HepG2 (cell line): ENCODE measurements around the gene MRPL27. TPM values are rescaled to one million over a fixed set of nuclear protein-coding genes. Genes with fewer than 3 reads are reported as not detected.
A peak's percentile ranks its signal among the peaks of the same experiment; 100 is the strongest.

Experiments
- AKNA ChIP-seq: sonication (generic); formaldehyde crosslinking; IDR thresholded peaks from 2 replicates; pipeline ENCODE4 v1.4.0; 2020; ENCODE audit warnings: missing genetic modification reagents, borderline replicate concordance
- ATAD3A ChIP-seq: sonication (generic); formaldehyde crosslinking; IDR thresholded peaks from 2 replicates; pipeline ENCODE4 v1.4.0; 2020; ENCODE audit warnings: missing genetic modification reagents
- CBX1 ChIP-seq: IDR thresholded peaks from one replicate; pipeline ENCODE4 v1.6.1; 2016; ENCODE audit warnings: antibody characterized with exemption, low read depth
- FOXK2 ChIP-seq: fragments of 450-650 bp; IDR thresholded peaks from 2 replicates; pipeline ENCODE4 v1.6.1; 2016
- HCFC1 ChIP-seq: fragments of 150-350 bp; IDR thresholded peaks from 2 replicates; pipeline ENCODE4 v1.6.1; 2014; ENCODE audit warnings: low read depth, low read length
- HNRNPLL ChIP-seq: fragments of 200-400 bp; formaldehyde crosslinking; IDR thresholded peaks from 2 replicates; pipeline ENCODE4 v1.6.1; 2017; ENCODE audit warnings: mild to moderate bottlenecking, low read depth, low read length; ENCODE audit not compliant: poor library complexity, severe bottlenecking
- HOXA3 ChIP-seq: sonication (generic); formaldehyde crosslinking; IDR thresholded peaks from 2 replicates; pipeline ENCODE4 v1.5.0; 2020; ENCODE audit warnings: missing genetic modification reagents
- KDM2A ChIP-seq: sonication (generic); formaldehyde crosslinking; IDR thresholded peaks from 2 replicates; pipeline ENCODE4 v1.4.0; 2020; ENCODE audit warnings: low read depth, missing genetic modification reagents, borderline replicate concordance
- KMT2B ChIP-seq: IDR thresholded peaks from 2 replicates; pipeline ENCODE4 v1.6.1; 2016; ENCODE audit warnings: missing genetic modification reagents, missing compliant biosample characterization
- LBX2 ChIP-seq: sonication (generic); formaldehyde crosslinking; IDR thresholded peaks from 2 replicates; pipeline ENCODE4 v1.5.0; 2020; ENCODE audit warnings: missing genetic modification reagents, mild to moderate bottlenecking, borderline replicate concordance
- MYNN ChIP-seq: sonication (generic); formaldehyde crosslinking; IDR thresholded peaks from 2 replicates; pipeline ENCODE4 v1.4.0; 2020; ENCODE audit warnings: mild to moderate bottlenecking, low read depth, missing genetic modification reagents
- NR3C1 ChIP-seq: sonication (generic); formaldehyde crosslinking; IDR thresholded peaks from 2 replicates; pipeline ENCODE4 v1.4.0; 2020; ENCODE audit warnings: missing genetic modification reagents
- SCMH1 ChIP-seq: sonication (generic); formaldehyde crosslinking; IDR thresholded peaks from 2 replicates; pipeline ENCODE4 v1.9.0; 2021; ENCODE audit warnings: missing genetic modification reagents, mild to moderate bottlenecking, borderline replicate concordance
- SUZ12 ChIP-seq: fragments of 150-350 bp; IDR thresholded peaks from 2 replicates; pipeline ENCODE4 v1.6.1; 2014; ENCODE audit warnings: low read depth, low read length
- ZNF333 ChIP-seq: sonication (generic); formaldehyde crosslinking; IDR thresholded peaks from 2 replicates; pipeline ENCODE4 v1.4.0; 2020; ENCODE audit warnings: mild to moderate bottlenecking, missing genetic modification reagents, borderline replicate concordance
- ZNF576 ChIP-seq: sonication (generic); formaldehyde crosslinking; IDR thresholded peaks from 2 replicates; pipeline ENCODE4 v1.4.0; 2020; ENCODE audit warnings: mild to moderate bottlenecking, missing genetic modification reagents
- ZNF605 ChIP-seq: sonication (generic); formaldehyde crosslinking; IDR thresholded peaks from 2 replicates; pipeline ENCODE4 v1.8.0; 2022; ENCODE audit warnings: mild to moderate bottlenecking, missing genetic modification reagents
- ZNF770 ChIP-seq: sonication (generic); formaldehyde crosslinking; IDR thresholded peaks from 2 replicates; pipeline ENCODE4 v1.5.0; 2020; ENCODE audit warnings: mild to moderate bottlenecking, missing genetic modification reagents
- polyA plus RNA-seq, 8 experiments: library from polyadenylated mRNA; depleted of rRNA in 3 of 8; stranded (reverse) in 7 of 8; unstranded in 1 of 8; fragments of >200 nt; fragmentation: Illumina TruSeq in 4 of 8; extraction: Trizol in 4 of 8; gene quantifications; 2 replicates each; pipeline versions ENCODE4 v1.2.1 to v1.2.3, GENCODE V29; 2011 to 2016; ENCODE audit warnings: low read depth in 4 of 8, missing spikeins in 1 of 8, mixed read lengths in 1 of 8; ENCODE audit not compliant: insufficient read depth in 1 of 8
- total RNA-seq, 5 experiments: library from RNA; depleted of rRNA; stranded (reverse); fragments of >200 nt; fragmentation: Illumina TruSeq; extraction: Trizol; gene quantifications; 2 replicates each; pipeline ENCODE4 v1.2.3, GENCODE V29; 2016; ENCODE audit warnings: low read depth in 1 of 5
- TF ChIP-seq, protein P1 (sequence below): sonication (generic); formaldehyde crosslinking; IDR thresholded peaks from 2 replicates; pipeline ENCODE4 v1.5.1; 2020; ENCODE audit warnings: missing genetic modification reagents, mild to moderate bottlenecking, borderline replicate concordance

MRPL27 gene
- total and polyA plus RNA-seq, 2 of the 13 experiments (the other 11 are each of a cell fraction or from before 2014, with no cell fraction given) = 137 to 217 TPM

DNA sequence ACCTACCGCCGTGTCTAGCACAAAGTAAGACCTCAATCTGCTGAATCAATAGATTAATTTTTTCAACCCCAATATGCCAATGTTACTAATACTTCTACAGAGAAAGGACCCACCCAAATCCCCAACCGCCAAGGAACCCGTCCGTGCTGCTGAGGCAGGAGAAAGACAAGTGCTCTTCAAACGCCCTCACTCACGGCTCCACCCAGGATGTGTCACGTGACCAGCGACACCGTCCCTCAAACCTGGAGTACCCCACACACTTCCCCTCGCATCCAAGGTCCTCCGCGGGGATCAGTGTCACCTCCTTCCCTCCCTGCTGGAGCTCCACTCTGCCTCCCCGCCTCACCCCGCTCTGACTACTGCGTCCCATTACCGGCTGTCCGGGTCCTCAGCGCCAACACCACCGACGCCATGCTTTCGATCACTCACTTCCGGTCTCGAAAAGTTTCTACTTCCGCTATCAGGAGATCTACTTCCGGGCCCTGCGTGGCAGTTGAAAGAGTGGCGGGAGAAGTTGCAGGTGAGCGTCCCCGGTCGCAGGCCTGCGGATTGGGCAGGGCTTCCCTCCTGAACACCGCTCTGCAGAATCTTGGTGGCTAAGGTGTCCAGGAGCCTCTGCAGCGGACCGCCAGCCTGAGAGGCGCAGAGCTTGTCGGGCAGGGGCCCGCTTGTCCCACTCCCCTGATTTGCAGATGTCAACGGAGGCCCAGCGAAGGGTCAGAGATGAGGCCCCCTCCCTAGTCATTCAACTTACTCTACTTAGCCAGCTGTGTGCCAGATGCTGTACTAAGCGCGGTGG, at the start of gene MRPL27, which contains the start of gene EME1 (continued):
- TF ChIP-seq AKNA (no peak), NR3C1 (CRISPR knock-in tag) (no peak), HOXA3 (CRISPR knock-in tag) (peak; percentile 98), HNRNPLL (peak; percentile 61), MYNN (CRISPR knock-in tag) (peak; percentile 77; the same call in 1 of the 2 replicates), ATAD3A (no peak), SUZ12 (no peak), KDM2A (peak; percentile 91), SCMH1 (no peak), ZNF605 (peak; percentile 98), FOXK2 (peak; percentile 81; the same call in 1 of the 2 replicates), LBX2 (no peak; the same call in 1 of the 2 replicates), HCFC1 (peak; percentile 68), ZNF770 (CRISPR knock-in tag) (peak; percentile 76), ZNF576 (peak; percentile 93), ZNF333 (peak; percentile 95; the same call in 1 of the 2 replicates), KMT2B (CRISPR knock-in tag) (peak; percentile 96), CBX1 (no peak)
- TF ChIP-seq, protein P1, sequence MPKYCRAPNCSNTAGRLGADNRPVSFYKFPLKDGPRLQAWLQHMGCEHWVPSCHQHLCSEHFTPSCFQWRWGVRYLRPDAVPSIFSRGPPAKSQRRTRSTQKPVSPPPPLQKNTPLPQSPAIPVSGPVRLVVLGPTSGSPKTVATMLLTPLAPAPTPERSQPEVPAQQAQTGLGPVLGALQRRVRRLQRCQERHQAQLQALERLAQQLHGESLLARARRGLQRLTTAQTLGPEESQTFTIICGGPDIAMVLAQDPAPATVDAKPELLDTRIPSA = no peak
